ENCODE data around the gene NRG2. TPM values are rescaled to one million over a fixed set of nuclear protein-coding genes. Genes with fewer than 3 reads are reported as not detected.

Gene NRG2
- total and polyA plus RNA-seq, 4 experiments from 2014 or later: 0.11 to 0.17 (median 0.15) TPM; not detected in 1

GRCh38 chr5:139869042-139869790 is 173.9 kb downstream of the NRG2 start:
- intact Hi-C loops (cut with micrococcal nuclease): no loop called here
- no peak overlapping the region for H3K27ac Mint-ChIP-seq
- no peaks in the 10 kb centered on the region for H3K36me3 ChIP-seq (ENCODE audit: insufficient read depth, low read length)
- no peak overlapping the region for H3K4me3 Mint-ChIP-seq
- H3K4me1 Mint-ChIP-seq: peaks cover 0 to 1% (median 0%) of the 10 kb centered on the region in 4 donors
- H3K9me3 Mint-ChIP-seq: no peaks in the 10 kb centered on the region
- H3K27ac ChIP-seq (ENCODE audit: low read depth, low read length): no peak overlapping the region
- no peaks in the 10 kb centered on the region for H3K4me1 ChIP-seq (ENCODE audit: insufficient read depth, low read length)
- no peaks in the 10 kb centered on the region for H3K27me3 ChIP-seq (ENCODE audit: insufficient read depth, low read length)
- ChIA-PET POLR2A (ENCODE audit: partially characterized antibody) (no interaction called here), CTCF (ENCODE audit: partially characterized antibody) (no interaction called here)
- no peaks in the 10 kb centered on the region for H3K9me3 ChIP-seq (ENCODE audit: control insufficient read depth in 1 of 2, low read length in 2 of 2)
- no peak for DNase-seq
- H3K27me3 Mint-ChIP-seq: peaks cover 11 to 15% of the 10 kb centered on the region in 2 donors
- no peak overlapping the region for H3K4me3 ChIP-seq (ENCODE audit: low read length in 2 of 2)
- no peaks in the 10 kb centered on the region for H3K36me3 Mint-ChIP-seq

- Histone ChIP-seq H3K27ac (ENCODE audit: low read depth, low read length) (no peak overlapping the region), H3K4me1 (ENCODE audit: insufficient read depth, low read length) (no peaks in the 10 kb centered on the region), H3K9me3 (ENCODE audit: control insufficient read depth in 1 of 2, low read length in 2 of 2) (no peaks in the 10 kb centered on the region), H3K36me3 (ENCODE audit: insufficient read depth, low read length) (no peaks in the 10 kb centered on the region), H3K27me3 (ENCODE audit: insufficient read depth, low read length) (no peaks in the 10 kb centered on the region), H3K4me3 (ENCODE audit: low read length in 2 of 2) (no peak overlapping the region)
- Mint-ChIP-seq H3K4me1 (peaks cover 0 to 1% (median 0%) of the 10 kb centered on the region in 4 donors), H3K9me3 (no peaks in the 10 kb centered on the region), H3K27ac (peak overlapping the region in 1 of 7 donors; percentile 50), H3K36me3 (no peaks in the 10 kb centered on the region), H3K27me3 (peaks cover 8 to 15% of the 10 kb centered on the region in 2 donors), H3K4me3 (no peak overlapping the region)
- ChIA-PET CTCF (ENCODE audit: partially characterized antibody) (interaction anchor here (3.7 kb wide), 1 partner anchor 80 kb away, joined by 22 read pairs; no protein-coding TSS in a partner anchor), POLR2A (ENCODE audit: partially characterized antibody) (no interaction called here)
- intact Hi-C loops (cut with micrococcal nuclease): no loop called here
- no peak for DNase-seq
These were observed 175.5 kb downstream of the NRG2 start for GRCh38 chr5:139867581-139867980.

- no peak for DNase-seq
- Mint-ChIP-seq H3K9me3 (no peaks in the 10 kb centered on the region), H3K27me3 (peaks cover 8 to 15% of the 10 kb centered on the region in 2 donors), H3K36me3 (no peaks in the 10 kb centered on the region), H3K4me3 (no peak overlapping the region), H3K27ac (peak overlapping the region in 1 of 7 donors; percentile 50), H3K4me1 (peaks cover 0 to 1% (median 0%) of the 10 kb centered on the region in 4 donors)
- Histone ChIP-seq H3K27ac (ENCODE audit: low read depth, low read length) (no peak overlapping the region), H3K27me3 (ENCODE audit: insufficient read depth, low read length) (no peaks in the 10 kb centered on the region), H3K36me3 (ENCODE audit: insufficient read depth, low read length) (no peaks in the 10 kb centered on the region), H3K4me3 (ENCODE audit: low read length in 2 of 2) (no peak overlapping the region), H3K9me3 (ENCODE audit: control insufficient read depth in 1 of 2, low read length in 2 of 2) (no peaks in the 10 kb centered on the region), H3K4me1 (ENCODE audit: insufficient read depth, low read length) (no peaks in the 10 kb centered on the region)
- ChIA-PET CTCF (ENCODE audit: partially characterized antibody) (interaction anchor here (1.4 to 3.7 kb wide), 2 partner anchors 79 to 92 kb away, joined by 3 to 22 read pairs; no protein-coding TSS in a partner anchor), POLR2A (ENCODE audit: partially characterized antibody) (no interaction called here)
- intact Hi-C loops (cut with micrococcal nuclease): no loop called here
These were observed 176.0 kb downstream of the NRG2 start for GRCh38 chr5:139867109-139867508.

- Mint-ChIP-seq H3K9me3 (no peaks in the 10 kb centered on the region), H3K27ac (no peak overlapping the region), H3K4me1 (peaks cover 0 to 1% (median 0%) of the 10 kb centered on the region in 4 donors), H3K36me3 (no peaks in the 10 kb centered on the region), H3K27me3 (peaks cover 6 to 15% of the 10 kb centered on the region in 2 donors), H3K4me3 (no peak overlapping the region)
- CTCF ChIA-PET (ENCODE audit: partially characterized antibody): interaction anchor here (0.5 to 6.9 kb wide), 9 partner anchors 10 to 267 kb away, joined by 3 to 87 read pairs (median 4); no protein-coding TSS in a partner anchor
- intact Hi-C loops (cut with micrococcal nuclease): no loop called here
- Histone ChIP-seq H3K27ac (ENCODE audit: low read depth, low read length) (no peak overlapping the region), H3K4me1 (ENCODE audit: insufficient read depth, low read length) (no peaks in the 10 kb centered on the region), H3K4me3 (ENCODE audit: low read length in 2 of 2) (no peak overlapping the region), H3K27me3 (ENCODE audit: insufficient read depth, low read length) (no peaks in the 10 kb centered on the region), H3K36me3 (ENCODE audit: insufficient read depth, low read length) (no peaks in the 10 kb centered on the region), H3K9me3 (ENCODE audit: control insufficient read depth in 1 of 2, low read length in 2 of 2) (no peaks in the 10 kb centered on the region)
- DNase-seq: no peak
- POLR2A ChIA-PET (ENCODE audit: partially characterized antibody): no interaction called here
These were observed 178.2 kb downstream of the NRG2 start for GRCh38 chr5:139864716-139865483.

- H3K27me3 ChIP-seq (ENCODE audit: insufficient read depth, low read length): no peaks in the 10 kb centered on the region
- Mint-ChIP-seq H3K4me1 (peaks cover 0 to 1% (median 0%) of the 10 kb centered on the region in 4 donors), H3K4me3 (no peak overlapping the region), H3K27ac (no peak overlapping the region), H3K9me3 (no peaks in the 10 kb centered on the region), H3K36me3 (no peaks in the 10 kb centered on the region), H3K27me3 (peaks cover 6 to 18% of the 10 kb centered on the region in 2 donors)
- intact Hi-C loops (cut with micrococcal nuclease): no loop called here
- no peak overlapping the region for H3K4me3 ChIP-seq (ENCODE audit: low read length in 2 of 2)
- CTCF ChIA-PET (ENCODE audit: partially characterized antibody): interaction anchor here (0.6 to 6.9 kb wide), 11 partner anchors 9 to 77 kb away, joined by 3 to 87 read pairs (median 4); no protein-coding TSS in a partner anchor
- POLR2A ChIA-PET (ENCODE audit: partially characterized antibody): no interaction called here
- no peaks in the 10 kb centered on the region for H3K36me3 ChIP-seq (ENCODE audit: insufficient read depth, low read length)
- no peaks in the 10 kb centered on the region for H3K9me3 ChIP-seq (ENCODE audit: control insufficient read depth in 1 of 2, low read length in 2 of 2)
- DNase-seq: peak in 4 of 5 donors; percentile 14 to 49 (median 27)
- no peak overlapping the region for H3K27ac ChIP-seq (ENCODE audit: low read depth, low read length)
- H3K4me1 ChIP-seq (ENCODE audit: insufficient read depth, low read length): no peaks in the 10 kb centered on the region
These were observed 179.1 kb downstream of the NRG2 start for GRCh38 chr5:139863855-139864558.

GRCh38 chr5:139863361-139863760 is 179.7 kb downstream of the NRG2 start:
- Histone ChIP-seq H3K4me3 (ENCODE audit: low read length in 2 of 2) (no peak overlapping the region), H3K36me3 (ENCODE audit: insufficient read depth, low read length) (no peaks in the 10 kb centered on the region), H3K9me3 (ENCODE audit: control insufficient read depth in 1 of 2, low read length in 2 of 2) (no peaks in the 10 kb centered on the region), H3K27me3 (ENCODE audit: insufficient read depth, low read length) (no peaks in the 10 kb centered on the region), H3K27ac (ENCODE audit: low read depth, low read length) (no peak overlapping the region), H3K4me1 (ENCODE audit: insufficient read depth, low read length) (no peaks in the 10 kb centered on the region)
- no peaks in the 10 kb centered on the region for H3K9me3 Mint-ChIP-seq
- POLR2A ChIA-PET (ENCODE audit: partially characterized antibody): no interaction called here
- intact Hi-C loops (cut with micrococcal nuclease): no loop called here
- H3K4me1 Mint-ChIP-seq: peaks cover 0 to 1% (median 0%) of the 10 kb centered on the region in 4 donors
- no peak overlapping the region for H3K27ac Mint-ChIP-seq
- H3K27me3 Mint-ChIP-seq: peaks cover 6 to 18% of the 10 kb centered on the region in 2 donors
- H3K4me3 Mint-ChIP-seq: no peak overlapping the region
- DNase-seq: no peak
- no peaks in the 10 kb centered on the region for H3K36me3 Mint-ChIP-seq
- CTCF ChIA-PET (ENCODE audit: partially characterized antibody): interaction anchor here (0.6 to 6.9 kb wide), 13 partner anchors 8 to 106 kb away, joined by 3 to 87 read pairs (median 4); no protein-coding TSS in a partner anchor
